Activated T-cell treated with anti-CD3 and anti-CD28 coated beads, Interleukin-2, amount 50 U/mL, for 72 hours (primary cell): ENCODE measurements around the gene KCNH2. TPM values are rescaled to one million over a fixed set of nuclear protein-coding genes. Genes with fewer than 3 reads are reported as not detected.
A peak's percentile ranks its signal among the peaks of the same experiment; 100 is the strongest.

Experiments used
- ATAC-seq, 2 donors: fragments of 150-1000 bp; cut with Tn5 transposase; replicated peaks in 1 of 2; 2 replicates each; pipeline ENCODE4 v1.10.0; 2021; ENCODE audit warnings: moderate library complexity in 2 of 2, mild to moderate bottlenecking in 1 of 2
- DNase-seq, 2 donors: peaks; one replicate each; pipeline ENCODE4 v3.0.0; 2021 to 2022; ENCODE audit warnings: mixed read lengths in 1 of 2
- H3K27ac Mint-ChIP-seq: one replicate; pipeline ENCODE4 v1.8.0; 2022; ENCODE audit warnings: mild to moderate bottlenecking, moderate library complexity, mixed read lengths
- H3K27me3 Mint-ChIP-seq: one replicate; pipeline ENCODE4 v1.8.0; 2022; ENCODE audit warnings: low read depth, mixed read lengths
- H3K36me3 Mint-ChIP-seq, 2 donors: one replicate each; pipeline ENCODE4 v1.8.0; 2022; ENCODE audit warnings: mixed read lengths in 2 of 2, mild to moderate bottlenecking in 1 of 2; ENCODE audit not compliant: insufficient read depth in 2 of 2
- H3K4me1 Mint-ChIP-seq: one replicate; pipeline ENCODE4 v1.8.0; 2022; ENCODE audit warnings: low read depth, mixed read lengths
- H3K4me3 Mint-ChIP-seq, 2 donors: one replicate each; pipeline ENCODE4 v1.8.0; 2022; ENCODE audit warnings: mild to moderate bottlenecking in 2 of 2, mixed read lengths in 2 of 2, moderate library complexity in 2 of 2
- H3K9me3 Mint-ChIP-seq, 2 donors: one replicate each; pipeline ENCODE4 v1.8.0; 2022; ENCODE audit warnings: mixed read lengths in 2 of 2
- total RNA-seq, 2 donors: library from RNA; stranded (reverse); gene quantifications; one replicate each; pipeline ENCODE4 v1.2.3, GENCODE V29; 2022

The KCNH2 gene
- total RNA-seq, 2 donors from 2014 or later, result 0.72 to 0.77 TPM

DNA sequence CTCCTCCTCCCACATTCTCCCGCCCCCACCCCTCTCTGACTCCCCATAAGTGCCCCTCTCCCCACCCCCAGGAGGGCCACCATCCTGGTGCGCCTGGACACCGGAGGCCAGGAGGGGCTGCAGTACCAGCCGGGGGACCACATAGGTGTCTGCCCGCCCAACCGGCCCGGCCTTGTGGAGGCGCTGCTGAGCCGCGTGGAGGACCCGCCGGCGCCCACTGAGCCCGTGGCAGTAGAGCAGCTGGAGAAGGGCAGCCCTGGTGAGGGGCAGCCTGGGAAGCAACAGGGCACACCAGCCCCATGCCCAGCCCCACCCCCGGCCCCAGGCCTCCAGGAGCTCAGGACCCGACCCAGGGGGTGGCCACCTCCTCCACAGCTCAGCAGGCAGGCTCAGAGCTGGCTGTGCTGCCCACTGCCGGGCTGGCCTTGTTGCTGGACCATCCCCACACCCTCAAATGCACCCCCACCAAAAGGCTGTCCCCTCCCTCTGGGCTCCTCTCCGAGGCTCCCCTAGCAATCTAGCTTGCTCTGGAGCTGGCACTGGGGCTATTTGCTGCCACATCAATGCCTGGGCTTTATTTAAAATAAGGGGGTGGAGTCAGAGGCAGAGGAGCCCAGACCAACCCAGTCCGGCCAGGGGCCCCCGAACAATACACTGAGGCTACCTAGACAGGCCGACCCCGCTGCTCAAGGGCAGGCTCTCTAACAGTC lies 31.4 kb upstream of the KCNH2 start:
- Mint-ChIP-seq H3K27ac (no peak overlapping the region), H3K4me3 (peak overlapping the region in 1 of 2 donors; percentile 83), H3K36me3 (peaks cover 0 to 2% of the 10 kb centered on the region in 2 donors), H3K27me3 (no peaks in the 10 kb centered on the region), H3K4me1 (peaks cover 54% of the 10 kb centered on the region), H3K9me3 (no peaks in the 10 kb centered on the region)
- DNase-seq (no peak), ATAC-seq (no peak)

DNA sequence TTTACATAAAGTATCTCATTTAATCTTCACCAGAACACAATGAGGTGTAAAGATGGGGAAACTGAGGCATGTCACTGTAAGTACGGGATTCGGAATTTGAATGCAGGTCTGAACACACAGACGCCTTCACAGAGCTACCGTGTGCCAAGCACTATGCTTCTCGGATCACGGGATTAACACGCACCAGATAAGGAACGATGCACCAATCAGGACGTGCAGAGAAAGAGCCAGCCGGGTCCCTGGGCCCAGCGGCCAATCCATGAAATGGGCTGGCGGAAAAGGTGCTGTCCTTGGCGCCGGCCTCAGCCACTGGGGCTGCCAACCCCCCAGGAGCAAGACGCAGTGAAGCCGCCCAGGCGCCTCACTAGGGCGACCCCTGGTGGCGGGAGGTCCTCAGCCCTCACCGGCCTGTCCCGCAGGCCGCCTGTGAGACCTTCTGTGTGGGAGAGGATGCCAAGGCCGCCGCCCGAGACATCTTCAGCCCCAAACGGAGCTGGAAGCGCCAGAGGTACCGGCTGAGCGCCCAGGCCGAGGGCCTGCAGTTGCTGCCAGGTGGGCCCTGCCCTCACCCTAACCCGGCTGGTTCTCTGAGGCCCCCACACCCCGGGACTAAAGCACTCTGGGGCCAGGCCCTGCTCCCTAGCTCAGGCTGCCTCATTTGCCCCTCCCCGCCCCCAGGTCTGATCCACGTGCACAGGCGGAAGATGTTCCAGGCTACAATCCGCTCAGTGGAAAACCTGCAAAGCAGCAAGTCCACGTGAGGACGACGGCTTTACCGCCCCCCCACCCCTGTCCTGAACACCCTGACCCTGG lies 30.6 kb upstream of the KCNH2 start:
- DNase-seq (peak; percentile 80 to 88), ATAC-seq (peak; percentile 59 to 80)
- H3K36me3 Mint-ChIP-seq, result no peaks in the 10 kb centered on the region
- peak overlapping the region; percentile 55 for H3K27ac Mint-ChIP-seq
- no peaks in the 10 kb centered on the region for H3K27me3 Mint-ChIP-seq
- peak overlapping the region; percentile 72 to 83 for H3K4me3 Mint-ChIP-seq
- peaks cover 48% of the 10 kb centered on the region for H3K4me1 Mint-ChIP-seq
- H3K9me3 Mint-ChIP-seq, result no peaks in the 10 kb centered on the region

- peaks cover 48% of the 10 kb centered on the region for H3K4me1 Mint-ChIP-seq
- no peaks in the 10 kb centered on the region for H3K9me3 Mint-ChIP-seq
- no peaks in the 10 kb centered on the region for H3K36me3 Mint-ChIP-seq
- ATAC-seq (peak; percentile 16 to 29), DNase-seq (no peak)
- peak overlapping the region; percentile 55 for H3K27ac Mint-ChIP-seq
- H3K27me3 Mint-ChIP-seq, result no peaks in the 10 kb centered on the region
- H3K4me3 Mint-ChIP-seq, result peak overlapping the region; percentile 72 to 83
Observed at GRCh38 chr7:151008143-151008510, 30.0 kb upstream of the KCNH2 start.

DNA sequence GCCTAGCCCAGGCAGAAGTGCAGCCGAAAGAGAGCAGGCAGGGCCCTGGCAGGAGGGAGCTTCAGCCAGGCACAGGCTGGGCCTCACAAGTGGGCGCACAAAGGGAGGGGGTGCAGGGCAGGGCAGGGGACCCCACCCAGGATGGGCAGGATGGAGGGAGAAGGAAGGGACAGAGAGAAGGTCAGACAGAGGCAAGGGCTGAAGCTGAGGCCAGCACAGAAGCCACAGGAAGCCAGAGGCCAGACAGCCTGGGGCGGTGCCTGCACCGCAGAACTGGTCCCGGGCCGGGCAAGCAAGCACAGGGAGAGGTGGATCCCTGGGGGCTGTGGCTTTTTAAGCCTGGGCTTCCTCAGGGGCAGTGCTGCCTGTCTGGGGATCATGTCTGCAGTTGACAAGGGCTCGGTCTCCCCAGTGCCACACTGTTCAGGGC lies 29.4 kb upstream of the KCNH2 start:
- H3K4me3 Mint-ChIP-seq, result peak overlapping the region; percentile 72 to 83
- H3K9me3 Mint-ChIP-seq, result no peaks in the 10 kb centered on the region
- H3K36me3 Mint-ChIP-seq, result no peaks in the 10 kb centered on the region
- H3K27ac Mint-ChIP-seq, result no peak overlapping the region
- peak in 1 of 2 donors; percentile 8 for ATAC-seq
- peaks cover 42% of the 10 kb centered on the region for H3K4me1 Mint-ChIP-seq
- H3K27me3 Mint-ChIP-seq, result no peaks in the 10 kb centered on the region
- no peak for DNase-seq

DNA sequence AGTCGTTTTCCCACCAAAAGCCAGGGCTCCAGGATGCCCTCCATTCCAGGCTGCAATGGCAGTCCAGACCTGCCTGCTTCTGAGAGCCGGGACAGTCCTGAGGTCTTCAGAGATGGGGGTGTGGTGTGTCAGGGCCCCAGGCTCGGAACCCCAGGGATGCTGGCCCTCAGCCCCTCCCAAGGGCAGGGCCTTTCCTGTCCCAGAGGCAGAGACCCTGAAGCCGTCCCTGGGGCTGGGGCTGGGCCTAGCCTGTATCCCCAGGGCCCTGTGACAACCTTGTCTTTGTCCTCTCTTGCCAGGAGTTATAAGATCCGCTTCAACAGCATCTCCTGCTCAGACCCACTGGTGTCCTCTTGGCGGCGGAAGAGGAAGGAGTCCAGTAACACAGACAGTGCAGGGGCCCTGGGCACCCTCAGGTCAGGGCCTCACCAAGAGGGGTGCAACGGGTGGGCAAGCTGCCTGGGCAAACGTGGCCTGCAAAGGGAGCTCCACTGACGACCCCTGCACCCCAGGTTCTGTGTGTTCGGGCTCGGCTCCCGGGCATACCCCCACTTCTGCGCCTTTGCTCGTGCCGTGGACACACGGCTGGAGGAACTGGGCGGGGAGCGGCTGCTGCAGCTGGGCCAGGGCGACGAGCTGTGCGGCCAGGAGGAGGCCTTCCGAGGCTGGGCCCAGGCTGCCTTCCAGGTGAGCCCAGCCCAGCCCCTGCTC lies 28.6 kb upstream of the KCNH2 start:
- no peaks in the 10 kb centered on the region for H3K9me3 Mint-ChIP-seq
- DNase-seq (no peak), ATAC-seq (no peak)
- H3K4me3 Mint-ChIP-seq, result no peak overlapping the region
- H3K27ac Mint-ChIP-seq, result no peak overlapping the region
- H3K27me3 Mint-ChIP-seq, result no peaks in the 10 kb centered on the region
- H3K36me3 Mint-ChIP-seq, result no peaks in the 10 kb centered on the region
- peaks cover 34% of the 10 kb centered on the region for H3K4me1 Mint-ChIP-seq

- Mint-ChIP-seq H3K36me3 (no peaks in the 10 kb centered on the region), H3K4me3 (no peak overlapping the region), H3K27me3 (no peaks in the 10 kb centered on the region), H3K4me1 (peaks cover 22% of the 10 kb centered on the region), H3K27ac (no peak overlapping the region), H3K9me3 (no peaks in the 10 kb centered on the region)
- ATAC-seq, result no peak
- no peak for DNase-seq
Observed at GRCh38 chr7:151005566-151005965, 27.4 kb upstream of the KCNH2 start.

DNA sequence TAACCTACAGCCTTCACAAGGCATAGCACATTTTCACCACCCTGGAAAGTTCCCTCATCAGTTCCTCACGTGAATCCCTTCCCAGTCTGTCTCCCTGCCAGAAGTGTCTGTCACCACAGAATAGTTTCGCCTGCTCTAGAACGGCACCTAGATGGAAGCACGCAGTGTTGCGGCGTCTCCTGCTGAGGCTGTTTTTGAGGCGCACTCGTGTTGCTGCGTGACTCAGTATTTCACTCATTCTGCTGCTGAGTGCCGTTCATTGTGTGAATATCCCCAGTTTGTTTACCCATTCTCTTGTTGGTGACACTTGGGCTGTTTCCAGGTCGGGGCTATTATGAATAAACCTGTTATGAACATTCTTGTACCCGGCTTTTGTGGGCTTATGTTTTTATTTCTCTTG lies 25.5 kb upstream of the KCNH2 start:
- DNase-seq, result no peak
- Mint-ChIP-seq H3K27me3 (no peaks in the 10 kb centered on the region), H3K27ac (no peak overlapping the region), H3K9me3 (no peaks in the 10 kb centered on the region), H3K4me3 (no peak overlapping the region), H3K4me1 (peaks cover 15% of the 10 kb centered on the region), H3K36me3 (no peaks in the 10 kb centered on the region)
- ATAC-seq, result no peak

GRCh38 chr7:151001546-151001945 lies 23.4 kb upstream of the KCNH2 start:
- ATAC-seq (no peak), DNase-seq (no peak)
- Mint-ChIP-seq H3K4me3 (no peak overlapping the region), H3K9me3 (no peaks in the 10 kb centered on the region), H3K36me3 (no peaks in the 10 kb centered on the region), H3K27me3 (no peaks in the 10 kb centered on the region), H3K27ac (no peak overlapping the region), H3K4me1 (peaks cover 8% of the 10 kb centered on the region)

DNA sequence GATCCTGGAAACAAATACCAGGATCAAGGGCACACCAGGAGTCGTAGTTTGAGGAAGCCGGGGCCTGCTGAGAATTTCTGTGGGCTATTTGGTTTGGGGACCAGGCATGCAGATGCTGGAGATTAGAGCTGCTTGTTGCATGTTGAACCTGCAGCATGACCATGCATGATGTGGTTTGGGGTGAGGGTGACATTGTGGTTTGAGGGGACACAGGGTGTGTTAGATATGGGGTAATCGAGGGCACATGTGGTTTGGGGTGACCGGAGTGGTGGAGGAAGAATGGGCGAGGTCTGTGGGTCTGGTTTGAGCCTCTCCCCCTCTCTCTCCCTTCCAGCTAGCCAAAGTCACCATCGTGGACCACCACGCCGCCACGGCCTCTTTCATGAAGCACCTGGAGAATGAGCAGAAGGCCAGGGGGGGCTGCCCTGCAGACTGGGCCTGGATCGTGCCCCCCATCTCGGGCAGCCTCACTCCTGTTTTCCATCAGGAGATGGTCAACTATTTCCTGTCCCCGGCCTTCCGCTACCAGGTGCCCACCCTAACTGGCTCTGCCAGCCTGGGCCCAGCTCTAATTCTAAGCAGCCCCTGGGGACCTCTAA lies 22.9 kb upstream of the KCNH2 start:
- H3K4me1 Mint-ChIP-seq, result peaks cover 12% of the 10 kb centered on the region
- no peaks in the 10 kb centered on the region for H3K9me3 Mint-ChIP-seq
- ATAC-seq, result no peak
- no peaks in the 10 kb centered on the region for H3K36me3 Mint-ChIP-seq
- no peak overlapping the region for H3K4me3 Mint-ChIP-seq
- DNase-seq, result no peak
- no peak overlapping the region for H3K27ac Mint-ChIP-seq
- no peaks in the 10 kb centered on the region for H3K27me3 Mint-ChIP-seq

DNA sequence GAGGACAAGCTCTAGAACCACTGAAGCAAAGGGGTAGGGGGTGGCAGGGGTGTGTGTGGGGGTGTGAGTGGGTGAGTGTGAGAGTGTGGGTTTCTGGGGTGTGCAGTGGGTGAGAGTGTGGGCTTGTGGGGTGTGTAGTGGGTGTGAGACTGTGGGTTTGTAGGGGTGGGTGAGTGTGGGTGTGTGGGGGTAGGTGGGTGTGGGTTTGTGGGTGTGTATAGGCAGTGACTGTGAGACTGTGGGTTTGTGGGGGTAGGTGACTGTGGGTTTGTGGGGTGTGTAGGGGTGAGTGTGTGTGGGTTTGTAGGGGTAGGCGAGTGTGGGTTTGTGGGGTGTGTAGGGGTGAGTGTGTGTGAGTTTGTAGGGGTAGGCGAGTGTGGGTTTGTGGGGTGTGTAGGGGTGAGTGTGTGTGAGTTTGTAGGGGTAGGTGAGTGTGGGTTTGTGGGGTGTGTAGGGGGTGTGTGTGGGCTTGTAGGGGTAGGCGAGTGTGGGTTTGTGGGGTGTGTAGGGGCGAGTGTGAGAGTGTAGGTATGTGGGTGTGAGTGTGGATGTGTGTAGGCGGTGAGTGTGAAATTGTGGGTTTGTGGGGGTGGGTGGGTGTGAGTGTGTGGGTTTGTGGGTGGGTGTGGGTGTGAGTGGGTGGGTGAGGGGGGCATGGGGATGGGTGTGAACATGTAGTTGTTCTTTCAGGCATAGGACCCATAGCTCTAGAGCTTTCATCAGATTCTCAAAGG lies 21.5 kb upstream of the KCNH2 start:
- Mint-ChIP-seq H3K27ac (no peak overlapping the region), H3K4me3 (no peak overlapping the region), H3K36me3 (no peaks in the 10 kb centered on the region), H3K27me3 (no peaks in the 10 kb centered on the region), H3K4me1 (peaks cover 12% of the 10 kb centered on the region), H3K9me3 (no peaks in the 10 kb centered on the region)
- no peak for ATAC-seq
- DNase-seq, result no peak

- no peak for DNase-seq
- Mint-ChIP-seq H3K36me3 (no peaks in the 10 kb centered on the region), H3K9me3 (no peaks in the 10 kb centered on the region), H3K4me1 (peaks cover 12% of the 10 kb centered on the region), H3K4me3 (no peak overlapping the region), H3K27ac (no peak overlapping the region), H3K27me3 (no peaks in the 10 kb centered on the region)
- ATAC-seq, result no peak
Observed at GRCh38 chr7:150999001-150999400, 20.9 kb upstream of the KCNH2 start.

DNA sequence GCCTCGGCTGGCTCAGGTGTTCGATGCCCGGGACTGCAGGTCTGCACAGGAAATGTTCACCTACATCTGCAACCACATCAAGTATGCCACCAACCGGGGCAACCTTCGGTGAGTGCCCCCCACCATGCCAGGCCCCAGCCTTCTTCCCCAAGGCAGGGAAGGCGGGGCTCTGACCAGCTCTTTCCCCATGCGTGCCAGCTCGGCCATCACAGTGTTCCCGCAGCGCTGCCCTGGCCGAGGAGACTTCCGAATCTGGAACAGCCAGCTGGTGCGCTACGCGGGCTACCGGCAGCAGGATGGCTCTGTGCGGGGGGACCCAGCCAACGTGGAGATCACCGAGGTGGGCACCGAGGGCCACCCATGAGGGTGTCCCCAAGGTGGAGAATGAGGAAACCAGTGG lies 20.2 kb upstream of the KCNH2 start:
- DNase-seq (no peak), ATAC-seq (no peak)
- Mint-ChIP-seq H3K36me3 (no peaks in the 10 kb centered on the region), H3K27ac (no peak overlapping the region), H3K4me3 (no peak overlapping the region), H3K9me3 (no peaks in the 10 kb centered on the region), H3K4me1 (peaks cover 12% of the 10 kb centered on the region), H3K27me3 (no peaks in the 10 kb centered on the region)
